Measurements from ENCODE around the gene RUNX2. TPM values are rescaled to one million over a fixed set of nuclear protein-coding genes. Genes with fewer than 3 reads are reported as not detected.

Gene RUNX2
- total RNA-seq, 1 donor from 2014 or later, result 6.3 TPM

DNA sequence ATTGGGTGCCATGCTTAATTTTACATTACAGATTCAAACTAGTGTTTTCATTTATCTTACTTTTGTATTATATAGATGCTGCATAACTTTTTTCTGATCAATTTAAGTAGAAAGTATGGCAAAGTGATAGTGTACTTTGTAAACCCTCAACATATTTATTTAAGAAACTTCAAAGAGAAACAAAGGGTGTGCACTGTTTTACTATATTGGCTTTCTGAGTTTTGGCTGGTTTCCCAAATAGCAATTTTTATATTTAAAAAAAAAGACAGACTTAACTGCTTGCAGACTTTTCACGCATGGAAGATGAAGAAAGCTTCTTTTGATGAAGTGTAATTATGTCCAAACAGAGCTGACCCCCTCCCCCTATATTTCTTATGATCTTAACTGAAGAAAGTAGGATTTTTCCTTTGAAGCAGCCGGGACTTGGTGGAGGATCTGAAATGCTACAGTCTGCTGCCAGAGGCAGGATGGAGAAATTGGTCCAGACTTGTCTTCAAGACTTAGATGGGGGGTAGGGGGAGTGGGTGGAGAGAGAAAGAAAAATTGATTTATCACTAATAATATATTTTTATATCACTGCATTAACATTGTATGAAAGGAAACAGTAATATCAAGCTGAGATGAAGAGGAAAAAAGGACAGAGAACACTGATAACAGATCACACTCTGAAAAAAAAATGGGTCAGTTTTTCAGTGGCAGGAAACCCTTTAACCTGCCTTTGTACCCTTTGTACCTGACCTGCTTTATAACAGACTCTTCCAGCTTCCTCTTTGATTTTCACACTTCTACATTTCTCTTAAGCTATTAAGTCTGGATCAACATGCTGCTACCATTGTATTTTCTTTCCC lies 105.6 kb downstream of the RUNX2 start:
- DNase-seq (ENCODE audit: low spot score), result no peak

DNA sequence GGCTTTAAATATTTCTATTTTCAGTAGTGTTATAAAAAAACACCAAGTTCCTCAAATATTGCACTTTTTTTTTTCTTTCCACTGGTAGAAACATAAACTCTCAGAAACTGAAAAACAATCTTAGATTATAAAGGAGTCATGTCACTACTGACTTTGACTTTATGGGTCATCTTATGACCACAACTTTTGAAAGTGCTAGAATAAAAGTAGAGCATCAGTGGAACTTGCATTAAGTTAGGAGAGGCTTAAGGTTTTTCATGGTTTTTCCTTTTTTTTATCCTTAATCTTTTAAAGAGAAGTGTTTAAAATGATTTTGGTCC lies 106.2 kb downstream of the RUNX2 start:
- DNase-seq (ENCODE audit: low spot score), result no peak

DNA sequence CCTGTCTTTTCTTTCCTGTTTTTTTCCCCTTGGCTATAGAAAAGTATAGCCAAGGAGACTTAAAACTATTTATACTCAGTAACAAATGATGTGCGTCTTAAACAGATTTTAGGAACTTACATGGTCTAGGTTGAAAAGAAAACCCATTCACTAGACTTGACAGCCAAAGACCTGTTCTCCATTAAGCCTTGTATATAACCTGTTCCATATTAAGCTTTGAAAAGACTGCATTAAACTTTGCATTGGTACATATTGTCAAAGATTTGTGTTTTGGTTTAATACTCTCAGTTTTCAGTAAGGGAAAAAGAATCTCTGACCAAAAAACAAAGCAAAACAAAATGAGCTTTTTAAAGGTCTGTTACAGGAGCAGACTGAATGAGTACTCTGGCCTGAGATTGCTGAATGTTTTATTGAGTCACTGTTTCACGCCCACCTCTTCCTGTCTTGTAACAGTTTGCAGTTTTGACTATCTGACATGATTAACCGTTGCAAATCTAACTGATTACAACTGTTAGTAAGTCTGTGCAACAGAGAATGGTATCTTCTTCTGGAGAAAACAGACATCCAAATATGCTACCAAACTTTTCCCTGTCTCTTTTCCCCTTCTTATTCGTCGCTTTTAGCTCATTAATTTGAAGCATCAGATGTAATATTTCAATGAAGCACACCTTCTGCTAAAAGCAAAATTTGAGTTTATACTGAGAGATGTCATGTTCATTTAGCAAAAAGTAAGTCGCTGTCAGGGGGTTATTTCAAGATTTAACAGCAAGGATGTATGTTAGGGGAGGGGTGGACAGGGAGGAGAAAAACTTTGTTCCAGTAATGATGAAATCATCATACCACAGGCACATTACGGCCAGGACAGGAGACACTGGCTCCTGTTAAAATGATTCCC lies 108.7 kb downstream of the RUNX2 start:
- peak; percentile 43 for DNase-seq (ENCODE audit: low spot score)

DNA sequence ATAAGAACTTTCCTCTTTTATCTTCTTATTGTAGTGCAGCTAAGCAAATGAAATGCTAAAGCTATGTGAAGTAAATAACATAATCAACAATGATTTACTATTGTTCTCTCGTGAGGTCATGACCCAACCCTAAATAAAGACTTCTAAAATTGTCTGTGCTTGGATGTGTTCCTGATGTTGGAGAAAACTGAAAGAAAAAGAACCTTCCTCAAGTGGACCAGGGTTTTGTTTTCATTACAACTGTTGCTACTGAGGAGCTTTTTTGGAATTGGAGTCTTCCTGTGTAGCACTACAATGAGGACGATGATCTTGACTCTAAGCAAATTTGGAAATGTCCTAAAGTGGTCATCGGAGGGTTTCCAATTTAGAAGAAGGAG lies 109.3 kb downstream of the RUNX2 start:
- no peak for DNase-seq (ENCODE audit: low spot score)

DNA sequence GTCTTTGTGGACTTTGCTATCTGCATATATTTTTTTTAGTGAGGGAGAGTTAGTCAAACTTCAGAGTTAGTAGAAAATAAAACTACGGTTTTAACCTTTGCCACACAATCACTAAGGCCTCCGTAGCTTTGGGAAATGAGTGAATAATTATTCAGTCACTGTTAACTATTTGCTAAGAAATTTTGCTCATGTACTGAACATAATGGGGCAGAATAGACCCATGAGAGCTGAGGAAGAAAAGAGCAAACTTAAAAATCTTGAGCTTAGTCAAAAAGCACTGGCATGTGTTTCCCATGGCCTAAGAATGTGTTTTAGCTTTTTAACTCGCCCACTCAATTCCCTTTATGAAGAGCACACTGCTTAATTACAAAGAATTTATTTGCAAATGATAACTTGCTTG lies 110.0 kb downstream of the RUNX2 start:
- DNase-seq (ENCODE audit: low spot score), result no peak

DNA sequence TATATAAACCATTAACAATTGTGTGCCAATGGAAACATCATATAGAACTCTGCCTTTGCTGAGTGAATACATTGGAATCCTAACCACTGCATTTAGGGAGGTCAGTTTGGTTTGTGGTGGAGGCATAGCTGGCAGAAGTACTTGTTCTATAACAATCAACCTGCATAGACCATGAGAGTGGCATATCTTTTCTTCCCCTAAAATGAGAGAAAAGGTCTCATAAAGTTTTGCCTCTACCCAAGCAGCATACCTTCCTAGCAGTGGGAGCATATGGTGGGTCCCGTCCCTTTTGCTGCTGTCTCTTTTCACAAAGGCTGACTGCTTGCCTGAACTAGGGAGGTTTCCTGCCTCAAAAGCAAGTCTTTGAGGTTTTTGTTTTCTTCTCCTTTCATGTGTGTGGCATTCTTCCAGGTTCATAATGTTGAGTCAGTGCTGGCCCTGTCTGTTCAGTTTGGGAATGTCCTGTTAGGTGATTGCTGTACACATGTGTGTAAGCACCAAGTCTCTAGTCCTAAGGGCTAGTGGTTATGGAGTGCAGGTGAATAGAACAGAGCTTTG lies 110.8 kb downstream of the RUNX2 start:
- no peak for DNase-seq (ENCODE audit: low spot score)

DNA sequence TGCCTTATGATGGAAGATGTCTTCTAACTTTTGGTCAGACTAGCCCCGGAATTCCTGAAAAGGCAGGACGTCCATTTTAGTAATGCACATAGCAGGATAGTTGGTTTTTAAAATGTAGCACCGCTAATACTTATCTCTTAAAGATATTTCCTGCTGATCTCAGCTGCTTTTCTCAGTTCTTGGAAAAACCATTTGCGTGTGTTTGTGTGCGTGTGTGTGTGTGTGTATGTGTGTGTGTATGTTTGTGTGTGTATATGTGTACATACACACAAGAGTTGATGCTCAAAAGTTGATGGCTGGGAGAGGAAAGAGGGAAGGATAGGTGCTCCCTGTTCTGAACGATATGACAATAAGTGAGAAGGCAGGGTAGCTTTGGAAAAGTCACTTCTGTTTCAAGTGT lies 111.3 kb downstream of the RUNX2 start:
- DNase-seq (ENCODE audit: low spot score), result no peak

DNA sequence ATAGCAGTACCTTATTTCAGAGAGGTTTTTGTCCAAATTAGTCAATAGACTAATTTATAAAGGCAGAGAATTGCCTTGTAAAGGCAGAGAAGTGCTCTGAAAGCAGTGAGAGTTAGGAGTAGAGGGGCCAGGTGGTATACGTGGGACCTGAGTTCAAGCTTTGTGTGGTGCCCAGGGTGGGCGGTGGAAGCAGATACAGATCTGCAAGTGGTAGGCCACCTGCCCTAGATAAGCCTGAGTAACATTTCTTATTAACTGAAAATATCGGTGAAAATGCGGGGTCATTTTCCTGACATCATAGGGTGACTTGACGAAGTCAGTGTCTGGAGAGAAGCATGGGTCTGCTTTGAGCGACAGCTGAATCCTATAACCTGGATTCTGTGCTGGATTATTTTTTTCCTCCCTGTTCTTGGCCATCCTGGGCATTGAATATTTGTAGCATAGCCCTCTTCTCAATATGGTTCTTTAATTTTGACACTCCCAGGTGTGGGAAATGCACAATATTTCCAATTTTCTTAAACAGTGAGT lies 111.8 kb downstream of the RUNX2 start:
- no peak for DNase-seq (ENCODE audit: low spot score)

DNA sequence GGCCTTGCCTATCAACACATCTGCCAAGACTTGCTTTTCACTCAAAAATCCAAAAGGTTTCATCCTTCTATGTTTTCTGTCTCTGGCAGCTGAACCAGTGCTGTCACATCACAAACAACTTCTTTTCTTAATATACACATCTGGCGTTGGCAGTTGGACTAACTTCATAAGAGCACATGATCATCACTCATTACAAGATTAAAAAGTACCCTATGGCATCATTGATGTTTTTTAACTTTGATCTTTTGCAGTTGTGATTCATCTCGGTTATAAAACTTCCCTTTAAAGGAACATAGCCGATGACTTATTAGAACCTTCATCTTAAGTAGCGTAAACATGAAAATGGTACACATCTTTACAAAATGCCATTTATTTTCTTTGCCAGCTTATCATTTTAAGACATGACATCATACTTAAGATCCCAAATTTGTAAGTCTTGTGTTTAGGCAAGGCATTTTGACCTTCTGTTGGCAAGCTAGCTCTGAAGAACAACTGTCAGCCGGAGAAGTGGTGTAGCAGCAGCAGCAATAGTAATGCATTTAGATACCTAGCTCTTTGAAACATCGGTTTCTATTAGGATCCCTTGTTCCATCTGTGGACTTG lies 113.8 kb downstream of the RUNX2 start:
- DNase-seq (ENCODE audit: low spot score), result no peak

DNA sequence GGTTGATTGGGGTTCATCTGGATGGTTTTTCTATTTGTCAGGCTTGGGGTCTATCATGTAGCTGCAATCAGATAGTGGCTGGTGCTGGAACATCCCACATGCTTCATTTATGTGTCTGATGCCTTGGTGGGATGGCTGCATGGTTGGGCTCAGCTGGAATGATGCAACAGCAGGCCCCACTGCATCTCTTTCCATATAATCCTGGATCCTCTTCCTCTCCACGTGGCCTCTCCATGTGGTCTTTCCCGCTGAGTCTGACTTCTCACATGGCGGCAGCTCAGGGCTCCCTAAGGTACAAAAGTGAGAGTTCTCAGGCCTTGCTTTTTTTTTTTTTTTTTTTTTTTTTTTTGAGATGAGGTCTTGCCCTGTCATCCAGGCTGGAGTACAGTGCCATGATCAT lies 114.6 kb downstream of the RUNX2 start:
- DNase-seq (ENCODE audit: low spot score), result no peak

DNA sequence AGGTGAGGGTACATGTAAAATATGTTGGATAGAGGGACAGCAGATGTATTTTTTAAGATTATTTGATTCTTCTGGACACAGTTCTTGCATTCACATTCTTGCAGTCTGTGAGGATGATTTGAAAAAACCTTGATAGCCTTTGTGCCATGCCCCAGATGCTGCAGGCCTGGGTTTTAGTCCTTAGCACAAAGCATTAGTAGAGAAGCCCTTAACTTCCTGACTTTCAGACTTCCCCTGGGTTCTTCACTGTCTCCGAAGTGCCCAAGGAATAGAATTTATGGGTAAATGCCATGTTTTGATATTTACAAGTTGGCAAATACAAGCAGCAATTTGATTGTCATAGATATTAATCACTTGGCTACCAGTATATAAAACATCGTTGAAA lies 117.2 kb downstream of the RUNX2 start:
- DNase-seq (ENCODE audit: low spot score), result no peak

DNA sequence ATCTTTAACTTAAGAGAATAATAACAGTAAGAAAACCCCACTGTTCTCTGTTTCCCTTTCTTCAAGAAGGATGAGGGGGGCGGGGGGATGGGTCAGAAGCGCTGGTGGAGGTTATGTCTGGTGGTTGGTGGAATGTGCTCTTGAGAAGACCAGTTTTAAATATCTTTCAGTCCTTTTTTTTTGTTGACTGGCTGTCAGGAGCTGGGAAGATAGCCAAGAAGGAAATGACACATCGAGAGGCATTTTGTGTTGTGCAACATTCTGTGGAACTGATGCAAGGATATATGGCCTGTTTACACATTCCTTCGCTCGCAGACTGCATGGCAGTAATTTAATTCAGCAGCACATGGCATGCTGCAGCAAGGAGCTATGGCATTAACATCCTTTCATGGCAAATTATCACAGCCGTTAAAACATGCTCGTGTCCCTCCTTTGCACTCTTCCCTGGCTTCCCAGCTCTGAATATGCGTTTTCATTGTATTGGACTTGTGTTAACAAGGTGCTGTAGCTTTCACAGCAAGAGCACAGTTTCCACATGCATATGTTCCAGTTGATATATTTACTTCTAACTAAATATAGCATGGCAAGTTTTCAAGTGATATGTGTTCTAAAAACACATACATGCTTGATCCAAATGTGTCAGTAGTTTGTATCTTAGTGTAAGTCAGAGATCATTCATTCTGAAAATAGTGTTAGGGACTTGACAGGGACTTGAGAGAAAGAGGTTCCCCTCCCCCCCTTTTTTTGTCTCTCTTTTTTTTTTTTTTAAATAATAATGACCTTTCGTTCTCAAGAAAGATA lies 117.8 kb downstream of the RUNX2 start:
- DNase-seq (ENCODE audit: low spot score), result peak; percentile 97

DNA sequence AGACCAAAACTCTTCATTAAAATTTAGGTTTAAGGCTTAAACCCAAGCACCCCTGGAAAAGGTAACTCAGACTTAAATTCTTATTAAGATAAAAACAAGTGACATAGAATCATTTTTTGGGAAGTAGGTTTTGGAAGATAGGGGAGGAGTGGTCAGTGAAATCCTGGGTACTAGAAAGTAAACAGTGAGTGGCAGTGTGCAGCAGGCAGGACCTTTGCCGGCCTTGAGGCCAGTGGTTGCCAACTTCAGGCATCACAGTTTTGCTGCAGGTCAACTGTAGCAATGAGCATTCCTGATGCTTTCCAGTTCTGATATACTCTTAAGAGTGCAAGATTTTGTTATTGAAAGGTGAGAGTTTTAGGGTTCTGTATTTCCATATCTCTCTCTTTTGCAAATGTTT lies 118.9 kb downstream of the RUNX2 start:
- DNase-seq (ENCODE audit: low spot score), result no peak

DNA sequence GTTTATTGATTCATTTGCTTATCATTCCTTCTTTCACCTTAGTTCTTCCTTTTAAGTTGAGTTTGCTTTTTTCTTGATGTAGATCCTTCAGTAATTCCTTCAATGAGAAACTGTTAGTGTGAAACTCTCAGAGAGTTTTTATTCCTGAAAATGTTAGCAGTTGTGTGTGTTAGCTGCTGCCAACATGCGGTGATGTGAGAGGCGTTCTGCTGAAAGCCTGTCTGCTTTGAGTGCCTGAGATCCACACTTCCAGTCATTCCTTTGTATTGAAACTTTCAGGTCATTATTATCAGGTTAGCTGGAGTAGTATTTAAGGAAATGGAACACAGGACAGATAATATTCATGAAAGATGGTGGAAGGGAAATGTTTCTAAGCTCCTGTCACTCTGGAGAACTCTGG lies 119.6 kb downstream of the RUNX2 start:
- DNase-seq (ENCODE audit: low spot score), result no peak

DNA sequence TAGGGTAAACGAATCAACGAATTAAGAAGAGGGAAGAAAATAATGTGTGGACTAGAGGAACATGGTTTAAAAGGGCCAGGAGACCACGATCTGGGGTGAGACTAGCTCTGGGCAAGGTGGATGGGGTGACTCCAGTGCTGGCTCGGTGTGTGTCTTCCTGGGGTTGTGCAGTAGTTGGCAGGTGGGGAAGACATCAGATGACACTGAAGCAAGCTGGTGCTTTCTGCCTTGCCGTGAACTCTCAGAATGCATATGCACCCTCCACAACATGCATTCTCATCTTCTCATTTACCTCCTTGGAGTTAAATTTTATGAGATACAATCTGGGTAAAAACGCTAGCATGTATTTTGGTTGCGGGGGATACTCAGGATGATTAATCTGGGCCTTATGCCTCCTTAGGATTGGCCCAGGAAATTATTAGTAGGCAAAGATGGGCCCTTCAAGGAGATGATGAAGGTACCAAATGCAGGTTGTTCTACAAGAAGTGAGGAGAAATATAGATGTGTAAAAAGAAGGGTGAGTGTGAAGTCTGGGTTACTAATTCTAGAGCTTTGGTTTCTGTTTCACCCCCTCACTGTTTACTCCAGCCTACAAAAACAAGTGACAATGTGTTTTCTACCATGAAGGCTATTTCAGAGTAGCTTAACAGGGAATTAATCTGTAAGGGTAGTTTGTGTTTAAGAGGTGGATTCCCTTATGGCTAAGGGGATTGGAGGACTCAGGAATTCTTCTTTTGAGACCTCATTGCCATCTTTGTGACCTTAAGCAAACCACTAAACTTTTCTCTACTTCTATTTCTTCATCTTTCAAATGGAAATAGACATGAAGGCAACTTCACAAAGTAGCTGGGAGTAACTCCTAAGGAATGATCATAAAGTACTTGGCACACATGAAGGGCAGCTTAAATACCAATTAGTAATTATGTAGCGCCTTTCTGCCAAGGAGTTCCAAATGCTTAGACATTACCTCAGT lies 120.6 kb downstream of the RUNX2 start:
- DNase-seq (ENCODE audit: low spot score), result no peak

DNA sequence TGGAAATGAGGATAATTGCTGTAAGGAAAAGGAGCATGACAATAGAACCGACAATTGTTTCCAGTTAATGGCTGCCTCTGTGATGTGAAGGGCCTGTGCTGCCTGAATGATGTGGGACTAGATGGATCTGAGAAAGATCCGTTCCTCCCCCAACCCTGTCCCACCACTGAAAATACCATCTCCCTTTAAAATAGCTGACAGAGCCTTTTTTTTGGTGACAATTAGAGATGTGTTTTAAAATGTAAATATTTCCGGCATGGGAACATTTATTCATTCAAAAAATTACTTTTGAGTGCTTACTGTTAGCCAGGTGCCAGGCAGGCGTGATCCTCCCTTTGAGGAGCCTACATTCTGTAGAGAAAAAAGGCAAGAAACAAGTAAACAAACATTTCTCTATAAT lies 122.0 kb downstream of the RUNX2 start:
- no peak for DNase-seq (ENCODE audit: low spot score)

DNA sequence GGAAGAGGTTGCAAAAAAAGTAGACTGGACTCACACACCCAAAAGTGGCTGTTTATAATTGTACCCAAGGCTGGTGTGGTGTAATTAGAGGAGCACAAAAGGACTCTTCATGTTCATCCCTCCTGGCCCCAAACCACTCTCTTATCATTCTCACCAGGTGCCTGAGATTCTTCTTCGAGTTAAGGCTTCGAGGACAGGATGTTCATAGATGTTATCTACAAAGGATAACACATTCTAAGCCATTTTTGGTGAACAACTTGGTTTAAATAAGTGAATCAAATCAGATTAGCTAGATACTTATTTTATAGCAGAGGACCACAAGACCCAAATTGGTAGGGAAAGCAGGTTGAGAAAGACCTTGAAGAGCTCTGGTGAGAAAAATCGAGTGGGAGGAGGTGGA lies 122.7 kb downstream of the RUNX2 start:
- DNase-seq (ENCODE audit: low spot score), result no peak

DNA sequence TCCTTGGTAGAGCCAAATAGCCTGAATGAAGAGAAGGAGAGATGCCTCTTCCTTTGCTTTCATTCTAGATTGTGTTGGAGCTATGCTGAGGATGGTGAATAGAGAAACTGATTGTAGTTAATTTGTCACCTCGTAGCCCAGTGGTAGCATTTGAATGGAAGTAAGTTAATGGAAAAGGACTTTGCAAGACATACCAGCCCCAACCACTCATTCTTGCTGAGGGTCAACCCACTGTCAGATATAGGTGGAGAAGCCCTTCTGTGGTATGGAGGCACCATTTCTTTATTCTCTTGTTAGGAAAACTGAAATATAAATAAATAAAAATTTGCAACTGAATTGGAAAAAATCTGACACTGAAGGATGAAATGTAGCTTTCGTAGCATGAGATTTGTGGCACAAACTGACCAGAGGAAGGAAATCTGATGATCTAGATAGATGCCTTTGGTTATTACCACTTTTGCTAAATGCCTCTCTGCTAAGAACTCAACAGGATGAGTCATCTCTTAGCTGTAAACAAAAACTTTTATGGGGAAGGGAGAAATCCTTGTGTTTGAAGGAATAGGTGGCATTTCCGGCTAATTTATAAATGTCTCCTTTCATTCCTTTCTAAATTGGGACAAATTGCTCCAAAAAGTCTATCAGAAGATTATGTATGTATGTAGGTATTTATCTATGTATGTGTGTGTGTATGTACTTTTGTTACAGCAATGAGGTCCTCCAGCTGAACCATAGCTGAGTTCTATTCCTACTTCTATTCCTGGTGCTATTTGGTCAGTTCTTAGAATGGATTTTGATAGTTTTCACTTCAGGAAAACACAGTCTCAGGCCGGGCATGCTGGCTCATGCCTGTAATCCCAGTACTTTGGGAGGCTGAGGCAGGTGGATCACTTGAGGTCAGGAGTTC lies 126.1 kb downstream of the RUNX2 start:
- no peak for DNase-seq (ENCODE audit: low spot score)

DNA sequence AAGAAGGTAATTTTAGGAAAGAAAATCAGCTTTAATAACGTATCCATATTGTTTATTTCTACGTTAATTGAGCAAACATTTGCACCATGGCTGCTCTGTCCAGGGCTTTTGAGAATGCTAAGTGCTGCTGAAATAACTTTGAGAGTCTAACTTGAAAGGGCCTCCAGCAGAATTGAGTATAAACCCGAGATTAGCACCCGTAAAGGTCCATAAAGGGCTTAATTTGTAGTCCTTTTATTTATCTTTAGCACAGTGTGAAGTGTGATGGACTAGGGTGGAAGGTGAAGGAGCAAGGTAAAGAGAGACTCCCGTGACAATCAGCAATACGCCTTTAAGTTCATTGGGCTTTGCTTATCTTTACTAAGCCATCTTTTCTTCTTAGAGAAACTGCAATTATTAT lies 127.3 kb downstream of the RUNX2 start:
- no peak for DNase-seq (ENCODE audit: low spot score)

Measured in umbilical cord (tissue), 2 donors.